Effector CD4-positive, alpha-beta T cell (primary cell): Measurements from ENCODE around the gene AKT3.
"Not testable (repeated sequence)": the region's sequence is repeated elsewhere in the genome, so short reads cannot be mapped to it uniquely, and the experiment has no call there.

Experiments used
- DNase-seq: peaks from one replicate; pipeline ENCODE4 v3.0.0-alpha.2; 2020

Gene AKT3

DNA sequence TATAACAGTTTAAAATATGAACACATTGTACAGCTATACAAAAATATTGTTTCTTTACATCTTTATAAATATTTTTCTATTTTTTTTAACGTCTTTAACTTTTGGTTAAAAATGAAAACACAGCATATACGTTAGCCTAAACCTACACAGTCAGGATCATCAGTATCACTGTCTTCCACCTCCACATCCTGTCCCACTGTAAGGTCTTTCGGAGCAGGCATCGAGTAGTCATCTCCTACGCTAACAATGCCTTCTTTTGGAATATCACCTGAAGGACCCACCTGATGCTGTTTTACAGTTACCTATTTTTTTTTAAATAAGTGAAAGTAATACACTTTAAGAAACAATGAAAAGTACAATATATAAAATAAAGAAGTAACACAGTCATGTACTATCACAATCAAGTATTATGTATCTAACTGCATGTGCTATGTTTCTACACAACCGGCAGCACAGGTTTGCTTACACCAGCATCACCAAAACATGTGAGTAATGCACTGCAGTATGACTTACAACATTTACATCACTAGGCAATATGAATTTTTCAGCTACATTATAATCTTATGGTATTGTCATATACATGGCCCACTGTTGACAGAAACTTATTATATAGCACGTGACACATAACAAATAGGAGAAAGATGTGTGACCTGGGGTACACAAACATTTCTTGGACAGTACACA lies 254.4 kb downstream of the AKT3 start:
- no peak for DNase-seq

- no peak for DNase-seq
Measured at GRCh38 chr1:243594455-243594854, 255.6 kb downstream of the AKT3 start.

- DNase-seq: not testable (repeated sequence)
Measured at GRCh38 chr1:243589286-243589685, 260.8 kb downstream of the AKT3 start.

- DNase-seq: no peak
Measured at GRCh38 chr1:243587823-243588560, 262.1 kb downstream of the AKT3 start.

- DNase-seq: no peak
Measured at GRCh38 chr1:243587285-243587684, 262.8 kb downstream of the AKT3 start.

DNA sequence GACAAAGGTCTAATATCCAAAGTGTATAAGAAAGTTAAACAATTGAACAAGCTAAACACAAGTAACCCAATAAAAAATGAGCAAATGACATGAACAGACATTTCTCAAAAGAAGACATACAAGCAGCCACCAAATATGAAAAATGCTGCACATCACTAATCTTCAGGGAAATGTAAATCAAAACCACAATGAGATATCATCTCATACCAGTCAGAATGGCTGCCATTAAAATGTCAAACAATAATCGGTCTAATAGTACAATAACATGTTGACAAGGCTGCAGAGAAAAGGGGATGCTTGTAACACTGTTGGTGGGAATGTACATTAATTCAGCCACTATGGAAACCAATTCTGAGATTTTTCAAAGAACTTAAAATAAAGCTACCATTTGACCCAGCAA lies 264.1 kb downstream of the AKT3 start:
- DNase-seq: no peak

DNA sequence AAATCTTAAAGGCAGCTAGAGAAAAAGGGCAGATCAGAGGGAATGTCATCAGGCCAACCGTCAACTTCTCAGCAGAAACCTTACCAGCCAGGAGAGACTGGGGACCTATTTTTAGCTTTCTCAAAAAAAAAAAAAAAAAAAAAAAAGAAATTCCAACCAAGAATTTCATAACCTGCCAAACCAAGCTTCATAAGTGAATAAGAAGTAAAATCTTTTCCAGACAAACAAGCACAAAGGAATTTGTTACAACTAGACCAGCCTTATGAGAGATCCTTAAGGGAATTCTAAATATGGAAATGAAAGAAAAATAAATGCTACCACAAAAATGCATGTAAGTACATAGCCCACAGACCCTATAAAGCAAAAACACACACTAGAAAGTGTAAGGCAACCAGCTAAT lies 267.7 kb downstream of the AKT3 start:
- DNase-seq: no peak

DNA sequence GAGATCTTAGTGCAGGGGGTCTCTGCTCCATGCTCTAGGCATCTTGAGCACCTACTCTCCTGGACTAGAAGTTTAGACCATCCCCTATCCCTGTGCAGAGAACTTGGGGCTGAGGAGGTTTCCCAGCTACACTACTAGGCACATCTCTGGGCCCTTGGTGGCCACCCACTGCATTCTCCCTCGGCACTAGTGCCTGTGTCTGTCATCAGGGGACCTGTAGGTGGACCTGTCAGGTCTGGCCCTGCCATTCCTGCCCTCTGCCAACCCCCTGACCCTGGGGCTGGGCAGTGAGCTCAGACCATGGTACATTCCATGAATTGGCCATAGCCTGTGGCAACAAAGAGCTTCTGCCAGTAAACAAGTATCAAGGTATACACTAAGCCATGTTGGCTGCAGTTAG lies 269.1 kb downstream of the AKT3 start:
- no peak for DNase-seq

GRCh38 chr1:243580072-243580471 lies 270.0 kb downstream of the AKT3 start:
- DNase-seq: no peak

- DNase-seq: no peak
Measured at GRCh38 chr1:243575070-243575469, 275.0 kb downstream of the AKT3 start.

GRCh38 chr1:243572940-243573339 lies 277.1 kb downstream of the AKT3 start:
- DNase-seq: no peak

GRCh38 chr1:243568793-243569192 lies 281.2 kb downstream of the AKT3 start:
- no peak for DNase-seq

- no peak for DNase-seq
Measured at GRCh38 chr1:243564814-243565213, 285.2 kb downstream of the AKT3 start.

DNA sequence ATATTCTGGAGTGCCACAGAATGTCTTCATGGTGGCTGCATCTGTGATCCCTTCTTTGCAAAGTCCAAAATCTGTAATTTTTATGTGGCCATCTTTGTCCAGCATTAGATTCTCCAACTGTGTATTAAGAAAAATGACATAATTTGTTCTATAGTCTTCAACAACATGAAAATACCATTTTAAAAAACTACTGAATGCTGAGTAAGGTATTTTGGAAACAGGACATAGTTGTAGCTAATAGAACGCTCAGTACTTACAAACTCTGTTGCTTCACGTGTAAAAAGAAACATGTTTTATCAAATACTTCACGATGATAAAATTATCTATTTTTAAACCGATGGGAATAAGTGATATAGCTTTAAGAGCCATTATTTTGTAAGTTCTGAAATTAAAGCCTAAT lies 286.3 kb downstream of the AKT3 start:
- DNase-seq: no peak

DNA sequence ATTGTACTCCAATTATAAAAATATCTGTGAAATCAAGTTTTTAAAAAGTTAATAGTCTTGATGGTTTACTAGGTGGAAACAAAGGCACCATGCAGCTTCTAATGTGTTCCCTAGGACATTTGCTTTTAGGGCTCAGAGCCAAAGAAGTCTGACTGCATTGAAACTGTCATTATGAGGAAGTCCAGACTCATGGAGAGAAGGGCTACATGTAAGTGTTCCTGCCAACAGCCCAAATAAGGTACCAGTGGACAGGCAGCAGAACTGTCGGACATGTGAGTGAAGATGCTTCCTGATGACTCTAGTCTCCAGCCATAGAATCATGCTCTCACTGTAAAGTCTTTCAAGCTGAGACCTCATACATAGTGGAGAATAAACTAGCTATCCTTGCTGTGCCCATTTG lies 287.6 kb downstream of the AKT3 start:
- no peak for DNase-seq

DNA sequence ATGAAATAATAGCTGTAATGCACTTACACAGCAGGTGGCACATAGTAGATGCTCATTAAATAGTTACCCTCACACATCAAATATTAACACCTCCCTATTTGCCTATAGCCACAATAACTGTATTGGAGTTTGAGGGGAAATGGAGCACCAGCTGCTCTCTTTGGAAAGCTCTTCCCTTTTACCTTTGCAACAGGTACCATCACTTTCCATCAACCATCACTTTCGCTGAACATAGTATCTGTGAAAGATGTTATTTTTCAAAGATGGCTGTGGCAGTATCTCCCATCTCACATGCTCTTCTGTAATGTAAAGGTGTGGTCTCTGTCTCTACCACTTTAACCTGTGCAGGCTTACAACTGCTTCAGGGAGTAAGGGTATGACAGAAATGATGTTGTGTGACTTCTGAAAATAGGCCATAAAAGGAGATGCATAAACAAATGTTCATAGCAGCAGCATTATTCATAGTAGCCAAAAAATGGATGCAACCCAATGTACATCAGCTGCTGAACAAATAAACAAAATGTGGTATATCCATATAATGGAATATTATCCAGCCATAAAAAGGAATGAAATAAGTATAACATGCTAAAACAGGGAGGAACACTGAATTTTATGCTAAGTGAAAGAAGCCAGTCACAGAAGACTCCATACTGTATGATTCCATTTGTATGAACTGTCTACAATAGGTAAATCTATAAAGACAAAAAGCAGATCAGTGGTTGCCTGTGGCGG lies 288.3 kb downstream of the AKT3 start:
- no peak for DNase-seq

GRCh38 chr1:243559575-243560162 lies 290.4 kb downstream of the AKT3 start:
- DNase-seq: no peak

DNA sequence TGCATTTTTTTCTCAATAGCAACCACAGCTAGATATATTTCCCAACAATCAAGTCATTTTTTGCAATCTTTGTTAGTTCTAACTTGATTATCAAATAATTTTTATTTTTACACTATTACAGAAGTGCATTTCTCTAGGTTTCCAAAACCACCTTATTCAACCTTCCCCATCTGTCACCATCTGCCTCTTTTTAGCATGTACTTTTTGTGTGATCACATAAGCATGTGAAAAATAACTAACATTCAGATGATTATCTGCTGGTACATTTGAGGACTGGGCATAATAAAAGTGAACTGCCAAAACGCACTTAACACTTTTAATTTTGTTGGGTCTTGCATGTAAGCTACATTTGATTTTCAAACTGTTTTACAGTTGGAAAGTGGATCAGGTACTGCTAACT lies 291.5 kb downstream of the AKT3 start:
- DNase-seq: no peak

- no peak for DNase-seq
Measured at GRCh38 chr1:243557866-243558265, 292.2 kb downstream of the AKT3 start.

DNA sequence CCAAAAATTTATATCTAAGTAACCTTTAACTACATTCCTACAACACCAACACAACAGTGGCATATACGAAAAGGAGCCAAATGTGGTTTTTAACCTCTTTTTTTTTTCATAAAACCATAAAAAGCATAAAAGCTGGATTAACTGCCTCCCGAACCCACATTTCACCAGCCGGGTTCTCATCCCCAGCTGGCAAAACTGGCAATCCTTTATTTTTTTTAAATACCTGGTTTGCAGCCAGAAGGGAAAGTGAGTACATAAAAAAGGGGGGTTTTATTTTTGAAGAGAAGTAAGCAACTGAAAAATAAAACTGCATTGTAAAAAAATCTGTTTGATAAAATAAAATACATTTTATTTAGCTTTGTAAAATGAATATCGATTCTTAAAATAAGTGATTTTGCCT lies 295.4 kb downstream of the AKT3 start:
- DNase-seq: no peak

- no peak for DNase-seq
Measured at GRCh38 chr1:243553090-243553489, 297.0 kb downstream of the AKT3 start.

- no peak for DNase-seq
Measured at GRCh38 chr1:243550276-243550675, 299.8 kb downstream of the AKT3 start.

- no peak for DNase-seq
Measured at GRCh38 chr1:243549791-243550190, 300.3 kb downstream of the AKT3 start.

DNA sequence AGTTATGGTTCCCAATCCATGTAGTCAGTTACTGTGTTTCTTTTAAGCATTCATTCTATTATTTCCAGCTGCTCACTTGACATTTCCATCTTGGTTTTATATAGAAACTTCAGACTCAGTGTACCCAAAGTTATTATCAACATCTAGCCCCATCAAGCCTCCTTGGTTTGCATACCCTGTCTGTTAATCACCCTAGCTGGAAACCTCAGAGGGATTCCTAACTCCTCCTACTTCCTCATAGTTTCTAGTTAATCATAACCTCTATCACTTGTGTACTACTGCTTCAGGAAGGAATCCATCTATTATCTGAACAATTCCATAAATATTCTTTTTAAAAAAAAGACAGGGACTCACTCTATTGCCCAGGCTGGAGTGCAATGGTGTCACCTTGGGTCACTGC lies 300.9 kb downstream of the AKT3 start:
- DNase-seq: no peak
